ENCODE results near the gene SURF2.

SURF2 gene

GRCh38 chr9:133405508-133406438 lies 49.4 kb downstream of the SURF2 start:
- FAIRE-seq, result no peak

DNA sequence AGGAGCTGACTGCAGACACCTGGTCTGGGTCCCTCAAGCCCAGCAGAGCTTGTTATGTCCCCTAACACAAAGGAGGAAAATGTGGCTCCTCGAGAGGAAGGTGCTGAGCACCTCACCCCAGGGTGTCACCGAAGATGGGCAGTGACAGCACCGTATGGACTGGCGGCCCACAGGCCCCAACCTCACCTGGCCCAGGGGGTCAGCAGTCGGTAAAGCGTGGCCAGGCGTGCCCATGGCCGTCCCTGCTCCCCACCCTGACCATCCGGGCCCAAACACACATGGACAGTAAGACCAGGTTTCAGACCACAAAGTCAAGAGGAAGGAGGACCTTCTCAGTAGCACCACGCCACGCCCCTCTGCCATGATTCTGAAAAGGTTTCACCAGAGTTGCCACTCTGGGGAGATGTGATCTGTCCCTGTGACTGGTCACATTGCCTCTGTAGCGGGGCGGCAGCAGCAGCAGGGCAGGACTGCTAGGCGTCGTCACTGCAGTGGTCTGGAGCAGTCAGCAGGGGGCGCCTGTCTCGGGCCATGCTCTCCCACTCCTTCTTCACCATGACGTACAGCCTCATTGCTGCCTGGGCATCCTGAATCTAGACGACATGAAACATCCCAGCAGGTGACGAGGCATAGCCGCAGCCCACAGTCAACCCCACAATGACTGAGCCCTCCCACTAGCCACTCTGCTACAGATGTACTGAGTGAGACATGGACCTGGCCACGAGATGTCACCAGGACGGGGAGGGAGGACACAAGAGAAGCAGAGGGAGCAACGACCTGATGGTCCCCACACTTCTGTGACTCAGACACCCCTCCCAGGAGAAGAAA lies 50.3 kb downstream of the SURF2 start:
- FAIRE-seq, result no peak

DNA sequence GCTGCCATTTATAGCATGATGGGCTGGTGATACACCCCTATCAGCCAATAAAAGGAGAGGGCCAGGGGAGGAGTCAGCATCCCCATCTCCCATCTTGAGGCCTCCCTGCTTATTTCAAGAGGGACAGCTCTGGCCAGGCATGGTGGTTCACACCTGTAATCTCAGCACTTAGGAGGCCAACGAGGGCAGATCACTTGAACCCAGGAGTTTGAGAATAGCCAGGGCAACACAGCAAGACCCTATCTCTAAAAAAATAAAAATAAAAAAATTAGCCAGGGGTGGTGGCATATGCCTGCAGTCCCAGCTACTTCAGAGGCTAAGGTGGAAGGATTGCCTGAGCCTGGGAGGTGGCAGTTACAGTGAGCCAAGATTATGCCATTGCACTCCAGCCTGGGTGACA lies 51.7 kb downstream of the SURF2 start:
- no peak for FAIRE-seq
